Right cardiac atrium (tissue), 5 donors: ENCODE measurements around the gene PPP2R5C. TPM values are rescaled to one million over a fixed set of nuclear protein-coding genes. Genes with fewer than 3 reads are reported as not detected.

Source experiments
- ATAC-seq, 2 donors: fragments of 200-7000 bp; cut with Tn5 transposase; one replicate each; pipeline versions ENCODE4 v1.8.0 to v1.9.1; 2020; ENCODE audit warnings: moderate library complexity in 2 of 2, mild to moderate bottlenecking in 1 of 2
- DNase-seq, 3 donors: peaks; one replicate each; pipeline ENCODE4 v3.0.0-alpha.2; 2020
- H3K27ac ChIP-seq: one replicate; pipeline ENCODE4 v1.5.1; 2013; ENCODE audit warnings: mild to moderate bottlenecking, low read length, control low read depth, moderate library complexity
- H3K27me3 ChIP-seq: one replicate; pipeline ENCODE4 v1.6.1; 2013; ENCODE audit not compliant: control insufficient read depth, insufficient read depth
- H3K4me1 ChIP-seq: one replicate; pipeline ENCODE4 v1.6.1; 2013; ENCODE audit warnings: low read length; ENCODE audit not compliant: control insufficient read depth, insufficient read depth
- H3K4me3 ChIP-seq: one replicate; pipeline ENCODE4 v1.5.1; 2013; ENCODE audit warnings: low read length, control low read depth
- H3K9me3 ChIP-seq: one replicate; pipeline ENCODE4 v1.6.1; 2013; ENCODE audit warnings: low read length; ENCODE audit not compliant: control insufficient read depth
- WGBS: extraction: QIAGEN DNeasy Blood & Tissue Kit; methylation state at CpG from one replicate; pipeline ENCODE4 v1.1.7; 2013; 5-methylcytosine and 5-hydroxymethylcytosine counted together
- intact Hi-C, 4 donors: fragments of 100-400 bp; cut with DNase I; formaldehyde crosslinking; loops; one replicate each; pipeline versions ENCODE4 v1.11.0 to v1.14.0; 2022 to 2023
- polyA plus RNA-seq: library from polyadenylated mRNA; stranded (reverse); fragments of 200-250 nt; gene quantifications from one replicate; pipeline ENCODE4 v1.2.3, GENCODE V29; 2013
- total RNA-seq, 4 donors: library from RNA; stranded (reverse); fragmentation: NEBNext Ultra II Directional; extraction: Animal tissue kit (Norgen Biotek cat#: 25700); gene quantifications; one replicate each; pipeline ENCODE4 v1.2.1, GENCODE V29; 2021
- donor health status: healthy with polysubstance abuse.
- donor health status: DM: no; HTN: yes; CAD: no.
- donor health status: DM: no; HTN: no; CAD: no.
- donor health status: DM: no; HTN: yes; CAD: no; lungs with severe emphysema.
- donor health status: DM: yes; HTN: yes; CAD: no.

PPP2R5C gene
- total and polyA plus RNA-seq, 5 donors: 100.0 to 158 (median 144) TPM

DNA sequence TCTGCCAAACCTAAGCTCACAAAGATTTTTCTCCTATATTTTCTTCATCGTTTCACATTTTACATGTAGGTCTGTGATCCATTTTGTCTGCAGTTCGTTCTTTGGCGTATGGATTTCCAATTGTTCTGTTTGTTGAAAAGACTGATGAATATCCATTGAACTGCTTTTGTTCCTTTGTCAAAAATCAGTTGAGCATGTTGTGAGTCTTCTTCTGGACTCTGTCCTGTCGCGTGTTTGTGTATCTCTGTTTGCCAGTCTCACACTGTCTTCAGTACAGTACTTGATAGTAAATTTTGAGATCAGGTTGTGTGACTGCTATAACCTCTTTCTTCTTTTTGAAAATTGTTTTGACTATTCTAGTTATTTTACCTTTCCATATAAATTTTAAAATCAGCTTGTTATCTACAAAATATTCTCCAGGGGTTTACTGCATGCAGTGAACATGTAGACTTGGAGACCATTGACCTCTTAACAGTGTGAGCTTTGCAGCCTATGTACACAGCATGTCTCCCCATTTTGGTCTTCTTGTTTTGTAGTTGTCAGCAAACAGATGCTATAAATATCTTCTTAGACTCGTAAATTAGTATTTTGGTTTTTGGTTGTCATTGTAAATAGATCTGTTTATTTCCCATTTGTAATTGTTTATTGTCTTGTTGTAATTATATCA, 108.9 kb downstream of the PPP2R5C start:
- ATAC-seq (no peak), DNase-seq (no peak)
- no peak overlapping the region for H3K27ac ChIP-seq
- H3K4me3 ChIP-seq: no peak overlapping the region
- H3K27me3 ChIP-seq: no peaks in the 10 kb centered on the region
- intact Hi-C loops: no loop called here
- no peaks in the 10 kb centered on the region for H3K9me3 ChIP-seq
- 72% methylated on average over 6 of the region's 6 CpGs for WGBS
- peaks cover 3% of the 10 kb centered on the region for H3K4me1 ChIP-seq

DNA sequence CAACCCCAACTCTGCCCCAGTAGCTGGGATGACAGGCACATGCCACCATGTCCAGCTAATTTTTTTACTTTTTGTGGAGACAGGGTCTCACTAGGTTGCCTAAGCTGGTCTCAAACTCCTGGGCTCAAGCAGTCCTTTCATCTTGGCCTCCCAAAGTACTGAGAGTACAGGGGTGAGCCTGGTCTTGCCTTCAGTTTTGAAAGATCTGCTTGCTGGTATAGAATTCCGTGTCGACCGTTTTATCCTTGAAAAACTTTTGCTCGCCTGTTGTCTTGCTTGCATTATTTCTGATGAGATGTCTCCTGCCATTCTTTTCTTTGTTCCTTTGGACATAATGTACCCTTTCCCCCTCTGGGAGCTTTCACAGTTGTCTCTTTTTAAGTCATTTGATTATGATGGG, 110.8 kb downstream of the PPP2R5C start:
- ATAC-seq (no peak), DNase-seq (no peak)
- Histone ChIP-seq H3K4me3 (no peak overlapping the region), H3K27me3 (no peaks in the 10 kb centered on the region), H3K9me3 (no peaks in the 10 kb centered on the region), H3K4me1 (peaks cover 4% of the 10 kb centered on the region), H3K27ac (no peak overlapping the region)
- intact Hi-C loops: no loop called here
- WGBS: 98% methylated on average over 4 of the region's 4 CpGs

GRCh38 chr14:101873076-101873825, 111.7 kb downstream of the PPP2R5C start:
- 74% methylated on average over 3 of the region's 3 CpGs for WGBS
- no peaks in the 10 kb centered on the region for H3K27me3 ChIP-seq
- no peak for ATAC-seq
- no peak overlapping the region for H3K4me3 ChIP-seq
- no peak overlapping the region for H3K27ac ChIP-seq
- no peaks in the 10 kb centered on the region for H3K9me3 ChIP-seq
- H3K4me1 ChIP-seq: peaks cover 6% of the 10 kb centered on the region
- intact Hi-C loops: no loop called here
- DNase-seq: no peak

GRCh38 chr14:101873991-101874390, 112.5 kb downstream of the PPP2R5C start:
- DNase-seq (no peak), ATAC-seq (no peak)
- intact Hi-C loops: no loop called here
- Histone ChIP-seq H3K27me3 (no peaks in the 10 kb centered on the region), H3K27ac (no peak overlapping the region), H3K9me3 (no peaks in the 10 kb centered on the region), H3K4me1 (peaks cover 6% of the 10 kb centered on the region), H3K4me3 (no peak overlapping the region)
- WGBS: 77% methylated on average over 4 of the region's 4 CpGs

DNA sequence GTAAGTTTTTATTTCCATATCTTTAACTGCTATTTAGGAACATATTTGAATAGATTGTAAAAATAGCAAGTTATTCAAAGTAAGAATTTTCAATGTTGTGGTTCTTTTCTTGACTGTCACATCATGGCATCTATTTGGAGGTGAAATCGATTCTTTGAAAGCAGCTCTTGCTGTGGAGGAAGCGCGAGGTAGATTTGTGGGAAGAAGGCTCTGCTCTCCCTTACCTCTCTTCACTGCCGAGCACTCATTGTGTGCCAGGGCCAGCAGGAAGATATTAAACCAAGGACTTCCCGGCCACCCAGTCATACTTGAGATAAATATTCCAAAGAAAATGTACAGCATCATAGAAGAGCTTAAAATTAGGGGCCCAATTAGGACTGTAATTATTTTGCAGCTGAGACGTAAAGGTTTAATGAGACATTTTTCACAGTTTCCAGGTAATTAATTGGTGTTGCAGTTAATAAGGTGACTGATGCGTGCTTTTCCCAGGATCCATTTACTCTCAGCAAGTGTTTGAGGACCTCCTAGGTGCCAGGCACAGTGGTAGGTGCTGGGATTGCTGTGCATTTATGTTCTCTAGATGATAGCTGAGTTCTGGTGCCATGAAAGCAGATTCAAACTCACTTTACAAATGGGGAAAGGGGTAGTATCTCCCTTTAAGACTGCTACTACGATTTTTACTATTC, 113.7 kb downstream of the PPP2R5C start:
- WGBS: 77% methylated on average over 8 of the region's 8 CpGs
- ATAC-seq (no peak), DNase-seq (no peak)
- Histone ChIP-seq H3K4me3 (no peak overlapping the region), H3K27ac (no peak overlapping the region), H3K9me3 (no peaks in the 10 kb centered on the region), H3K27me3 (no peaks in the 10 kb centered on the region), H3K4me1 (peaks cover 6% of the 10 kb centered on the region)
- intact Hi-C loops: no loop called here

GRCh38 chr14:101875727-101876554, 114.4 kb downstream of the PPP2R5C start:
- DNase-seq (no peak), ATAC-seq (no peak)
- peaks cover 4% of the 10 kb centered on the region for H3K4me1 ChIP-seq
- intact Hi-C loops: no loop called here
- H3K27me3 ChIP-seq: no peaks in the 10 kb centered on the region
- WGBS: 60% methylated on average over 8 of the region's 8 CpGs
- H3K27ac ChIP-seq: no peak overlapping the region
- H3K4me3 ChIP-seq: no peak overlapping the region
- H3K9me3 ChIP-seq: no peaks in the 10 kb centered on the region

GRCh38 chr14:101876555-101876938, 115.0 kb downstream of the PPP2R5C start:
- H3K27me3 ChIP-seq: no peaks in the 10 kb centered on the region
- no peak overlapping the region for H3K4me3 ChIP-seq
- H3K27ac ChIP-seq: no peak overlapping the region
- no peaks in the 10 kb centered on the region for H3K9me3 ChIP-seq
- peaks cover 4% of the 10 kb centered on the region for H3K4me1 ChIP-seq
- intact Hi-C loops: no loop called here
- ATAC-seq (peak; percentile 79 to 81), DNase-seq (peak; percentile 53 to 77 (median 76))
- 33% methylated on average over 8 of the region's 8 CpGs for WGBS

DNA sequence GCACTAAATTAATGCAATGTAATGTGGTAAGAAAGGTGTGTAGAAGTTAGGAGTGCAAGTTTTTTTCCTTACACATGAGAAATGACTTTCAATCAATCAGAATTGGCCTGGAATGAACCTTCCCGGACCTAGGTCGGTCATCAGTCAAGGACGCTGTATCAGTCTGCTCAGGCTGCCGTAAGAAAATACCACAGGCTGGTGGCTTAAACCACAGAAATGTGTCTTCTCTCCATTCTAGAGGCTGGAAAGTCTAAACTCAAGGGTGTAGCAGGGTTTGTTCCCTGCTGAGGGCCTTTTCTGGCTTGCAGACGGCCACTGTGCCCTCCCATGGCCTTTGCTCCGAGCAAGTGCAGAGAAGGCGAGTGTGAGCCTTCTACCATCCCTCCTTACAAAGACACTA, 116.3 kb downstream of the PPP2R5C start:
- H3K4me3 ChIP-seq: no peak overlapping the region
- intact Hi-C loops: no loop called here
- 89% methylated on average over 7 of the region's 7 CpGs for WGBS
- DNase-seq: no peak
- peaks cover 4% of the 10 kb centered on the region for H3K4me1 ChIP-seq
- no peak overlapping the region for H3K27ac ChIP-seq
- H3K9me3 ChIP-seq: no peaks in the 10 kb centered on the region
- ATAC-seq: no peak
- no peaks in the 10 kb centered on the region for H3K27me3 ChIP-seq

- Histone ChIP-seq H3K4me1 (peaks cover 4% of the 10 kb centered on the region), H3K27me3 (no peaks in the 10 kb centered on the region), H3K4me3 (no peak overlapping the region), H3K9me3 (no peaks in the 10 kb centered on the region), H3K27ac (no peak overlapping the region)
- 93% methylated on average over 9 of the region's 9 CpGs for WGBS
- intact Hi-C loops: no loop called here
- ATAC-seq (no peak), DNase-seq (no peak)
Observed at GRCh38 chr14:101878211-101878821, 116.8 kb downstream of the PPP2R5C start.

GRCh38 chr14:101878822-101879528, 117.5 kb downstream of the PPP2R5C start:
- ATAC-seq (no peak), DNase-seq (no peak)
- H3K27me3 ChIP-seq: no peaks in the 10 kb centered on the region
- no peak overlapping the region for H3K27ac ChIP-seq
- H3K9me3 ChIP-seq: no peaks in the 10 kb centered on the region
- peaks cover 4% of the 10 kb centered on the region for H3K4me1 ChIP-seq
- intact Hi-C loops: no loop called here
- 86% methylated on average over 18 of the region's 18 CpGs for WGBS
- H3K4me3 ChIP-seq: no peak overlapping the region
